Nephron (organoid): ENCODE results near the gene HEATR5A.
"Not testable (repeated sequence)": the region's sequence is repeated elsewhere in the genome, so short reads cannot be mapped to it uniquely, and the experiment has no call there.

Experiments used
- H3K27ac Mint-ChIP-seq, 3 experiments: 2 replicates each; pipeline ENCODE4 v1.8.0; 2020; ENCODE audit warnings: mixed read lengths in 3 of 3, mild to moderate bottlenecking in 2 of 3, moderate library complexity in 1 of 3
- H3K27me3 Mint-ChIP-seq: 2 replicates; pipeline ENCODE4 v1.8.0; 2021; ENCODE audit warnings: low read depth, mild to moderate bottlenecking, moderate library complexity, mixed read lengths
- H3K36me3 Mint-ChIP-seq: 2 replicates; pipeline ENCODE4 v1.8.0; 2020; ENCODE audit warnings: low read depth, mixed read lengths
- H3K4me1 Mint-ChIP-seq: 2 replicates; pipeline ENCODE4 v1.8.0; 2020; ENCODE audit warnings: mixed read lengths
- H3K4me3 Mint-ChIP-seq, 3 experiments: 2 replicates each; pipeline ENCODE4 v1.8.0; 2020; ENCODE audit warnings: mild to moderate bottlenecking in 3 of 3, mixed read lengths in 3 of 3, moderate library complexity in 2 of 3
- H3K9me3 Mint-ChIP-seq: 2 replicates; pipeline ENCODE4 v1.8.0; 2020; ENCODE audit warnings: mixed read lengths
- CTCF ChIP-seq, 3 experiments: fragments of 200-600 bp; sonication (generic); IDR thresholded peaks; one replicate each; pipeline ENCODE4 v1.5.0; 2021; ENCODE audit warnings: antibody characterized with exemption in 3 of 3; ENCODE audit not compliant: unreplicated experiment in 3 of 3

HEATR5A gene

GRCh38 chr14:31320922-31321766 lies 99.2 kb downstream of the HEATR5A start:
- Mint-ChIP-seq H3K27me3 (no peaks in the 10 kb centered on the region), H3K4me1 (peaks cover 9% of the 10 kb centered on the region), H3K4me3 (no peak overlapping the region), H3K36me3 (peaks cover 11% of the 10 kb centered on the region), H3K9me3 (no peaks in the 10 kb centered on the region), H3K27ac (peak overlapping the region in 1 of 3 experiments; percentile 61)
- TF ChIP-seq CTCF (IDR thresholded peaks at IDR 0.05; ENCODE audit: unreplicated experiment in 3 of 3): no peak

- Mint-ChIP-seq H3K9me3 (no peaks in the 10 kb centered on the region), H3K36me3 (peaks cover 16% of the 10 kb centered on the region), H3K27ac (no peak overlapping the region), H3K4me3 (no peak overlapping the region), H3K27me3 (no peaks in the 10 kb centered on the region), H3K4me1 (peaks cover 9% of the 10 kb centered on the region)
- no peak for TF ChIP-seq CTCF (IDR thresholded peaks at IDR 0.05; ENCODE audit: unreplicated experiment in 3 of 3)
Measured at GRCh38 chr14:31320216-31320615, 100.1 kb downstream of the HEATR5A start.

DNA sequence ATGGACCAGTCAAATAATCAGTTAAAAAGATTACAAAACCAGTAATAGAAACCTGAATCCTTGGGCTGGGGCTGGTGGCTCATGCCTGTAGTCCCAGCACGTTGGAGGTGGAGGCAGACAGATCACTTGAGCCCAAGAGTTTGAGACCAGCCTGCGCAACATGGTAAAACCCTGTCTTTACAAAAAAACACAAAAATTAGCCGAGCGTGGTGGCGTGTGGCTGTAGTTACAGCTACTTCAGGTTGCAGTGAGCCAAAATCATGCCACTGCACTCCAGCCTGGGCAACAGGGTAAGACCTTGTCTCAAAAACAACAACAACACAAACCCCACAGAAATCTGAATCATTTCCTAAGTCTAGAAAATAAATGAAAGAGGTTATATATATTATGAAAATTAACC lies 100.6 kb downstream of the HEATR5A start:
- Mint-ChIP-seq H3K4me1 (peaks cover 9% of the 10 kb centered on the region), H3K9me3 (no peaks in the 10 kb centered on the region), H3K27ac (no peak overlapping the region), H3K27me3 (no peaks in the 10 kb centered on the region), H3K36me3 (peaks cover 17% of the 10 kb centered on the region), H3K4me3 (no peak overlapping the region)
- TF ChIP-seq CTCF (IDR thresholded peaks at IDR 0.05; ENCODE audit: unreplicated experiment in 3 of 3): no peak

DNA sequence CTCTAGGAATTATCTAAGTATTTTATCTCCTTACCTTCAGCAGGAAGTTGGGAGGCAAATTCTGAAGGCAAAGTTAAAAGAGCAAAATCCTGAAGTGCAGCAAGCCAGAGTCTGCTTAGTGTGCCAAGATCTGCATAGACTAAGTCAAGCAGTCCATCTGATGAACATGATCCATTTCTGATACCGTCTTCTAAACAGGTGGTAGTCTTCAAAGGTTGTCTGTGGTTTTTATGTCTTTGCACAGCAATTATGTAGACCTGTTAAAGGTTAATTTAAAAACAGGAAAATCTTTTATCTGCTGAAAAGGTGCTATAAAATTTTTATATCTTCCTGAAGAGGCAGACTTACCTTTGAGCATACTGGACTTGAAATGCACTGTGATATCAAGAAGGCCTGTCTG lies 107.4 kb downstream of the HEATR5A start:
- no peak for TF ChIP-seq CTCF (IDR thresholded peaks at IDR 0.05; ENCODE audit: unreplicated experiment in 3 of 3)
- Mint-ChIP-seq H3K4me3 (no peak overlapping the region), H3K27me3 (no peaks in the 10 kb centered on the region), H3K9me3 (no peaks in the 10 kb centered on the region), H3K27ac (no peak overlapping the region), H3K4me1 (no peaks in the 10 kb centered on the region), H3K36me3 (peaks cover 43% of the 10 kb centered on the region)

- not testable (repeated sequence) for H3K4me1 Mint-ChIP-seq, H3K27ac Mint-ChIP-seq, H3K27me3 Mint-ChIP-seq, H3K9me3 Mint-ChIP-seq, H3K4me3 Mint-ChIP-seq
- H3K36me3 Mint-ChIP-seq: peaks cover 43% of the 10 kb centered on the region
Measured at GRCh38 chr14:31312370-31312769, 108.0 kb downstream of the HEATR5A start.

GRCh38 chr14:31307618-31308017 lies 112.7 kb downstream of the HEATR5A start:
- peaks cover 45% of the 10 kb centered on the region for H3K36me3 Mint-ChIP-seq
- no peaks in the 10 kb centered on the region for H3K4me1 Mint-ChIP-seq
- no peaks in the 10 kb centered on the region for H3K27me3 Mint-ChIP-seq
- H3K27ac Mint-ChIP-seq: no peak overlapping the region
- H3K9me3 Mint-ChIP-seq: no peaks in the 10 kb centered on the region
- TF ChIP-seq CTCF (IDR thresholded peaks at IDR 0.05; ENCODE audit: unreplicated experiment in 3 of 3): no peak
- H3K4me3 Mint-ChIP-seq: no peak overlapping the region
